ENCODE results near the gene ALG2.

Gene ALG2

GRCh38 chr9:99169982-99170761 lies 51.6 kb downstream of the ALG2 start:
- DNase-seq, result no peak

DNA sequence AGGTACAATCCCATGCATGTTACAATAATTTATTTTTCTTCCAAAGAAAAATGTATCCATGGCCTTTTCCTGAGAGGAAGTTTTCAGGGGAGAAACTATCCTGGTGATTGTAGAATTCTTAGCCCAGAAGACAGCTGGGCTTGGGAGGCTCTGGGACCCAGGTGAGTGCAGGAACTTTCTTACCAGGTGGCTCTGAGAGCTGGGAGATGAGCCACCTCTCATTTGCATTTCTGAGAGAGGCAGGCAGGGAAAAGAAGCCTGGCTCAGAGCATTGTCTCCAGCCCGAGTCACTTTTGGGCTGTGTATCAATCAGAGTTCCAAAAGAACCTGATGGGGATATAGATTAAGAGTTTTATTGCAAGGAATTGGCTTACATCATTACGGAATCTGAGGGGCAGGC lies 52.7 kb downstream of the ALG2 start:
- DNase-seq, result no peak

DNA sequence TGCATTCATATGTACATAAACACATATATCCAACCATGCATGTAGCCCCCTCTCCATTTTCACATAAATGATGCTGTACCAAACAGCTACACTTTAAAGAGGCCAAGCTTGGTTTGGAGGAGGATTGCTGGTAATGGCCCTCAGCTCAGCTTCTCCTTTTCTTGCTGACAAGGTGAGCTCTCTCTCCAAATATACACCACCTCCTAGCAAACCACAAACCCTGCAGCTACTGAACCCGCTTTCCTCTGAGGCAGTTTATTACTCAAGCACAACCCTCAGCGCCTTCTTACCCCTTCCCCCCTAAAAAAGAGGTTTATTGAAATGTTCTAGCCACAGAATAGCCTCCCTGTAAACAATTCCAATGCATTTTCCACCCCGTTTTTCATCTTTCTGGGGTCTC lies 54.0 kb downstream of the ALG2 start:
- DNase-seq, result peak; percentile 15

- no peak for DNase-seq
Measured at GRCh38 chr9:99167119-99167518, 54.6 kb downstream of the ALG2 start.
